Stimulated activated CD4-positive, alpha-beta T cell treated with anti-CD3 and anti-CD28 coated beads, TNF-alpha, amount 100 ng/mL, for 1 hour (primary cell): ENCODE results near the gene MMP24.
"Not testable (repeated sequence)": the region's sequence is repeated elsewhere in the genome, so short reads cannot be mapped to it uniquely, and the experiment has no call there.

Source experiments
- DNase-seq, 3 donors: peaks; one replicate each; pipeline ENCODE4 v3.0.0-alpha.2; 2020; ENCODE audit warnings: low read depth in 3 of 3, low spot score in 1 of 3

MMP24 gene

DNA sequence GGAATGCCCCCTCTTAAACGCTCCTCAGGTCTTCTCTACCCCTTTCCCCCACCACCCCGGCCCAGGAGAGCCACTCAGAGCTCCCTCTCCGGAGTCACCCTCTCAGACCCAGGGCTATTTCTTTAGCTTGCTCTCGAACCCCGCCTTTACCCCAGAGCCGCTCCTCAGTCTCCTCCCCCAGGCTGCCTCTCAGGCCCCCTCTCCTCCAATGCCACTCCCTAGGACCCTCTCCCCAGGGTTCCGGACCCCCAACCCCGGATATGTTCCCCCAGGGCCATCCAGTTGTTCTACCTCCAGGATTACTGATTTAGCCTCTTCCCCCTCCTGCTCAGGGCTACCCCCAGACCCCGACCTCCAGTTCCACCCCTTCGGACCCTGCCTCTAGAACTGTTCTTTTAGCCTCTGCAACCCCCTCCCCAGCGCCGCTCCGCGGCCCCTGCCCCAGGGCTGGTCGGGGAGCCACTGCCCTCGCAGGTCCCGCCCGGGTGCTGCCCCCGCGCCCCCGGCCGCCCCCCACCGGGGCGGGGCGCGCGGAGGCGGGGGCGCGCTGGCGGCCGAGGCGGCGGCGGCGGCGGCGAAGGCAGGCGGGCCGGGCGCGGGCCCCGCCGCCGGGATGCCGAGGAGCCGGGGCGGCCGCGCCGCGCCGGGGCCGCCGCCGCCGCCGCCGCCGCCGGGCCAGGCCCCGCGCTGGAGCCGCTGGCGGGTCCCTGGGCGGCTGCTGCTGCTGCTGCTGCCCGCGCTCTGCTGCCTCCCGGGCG, at the start of gene MMP24:
TSS of gene MMP24 (plus strand) at position 565 of the 758 bp plus-strand sequence. CDS start at position 614, 49 bp downstream.
- DNase-seq: no peak

DNA sequence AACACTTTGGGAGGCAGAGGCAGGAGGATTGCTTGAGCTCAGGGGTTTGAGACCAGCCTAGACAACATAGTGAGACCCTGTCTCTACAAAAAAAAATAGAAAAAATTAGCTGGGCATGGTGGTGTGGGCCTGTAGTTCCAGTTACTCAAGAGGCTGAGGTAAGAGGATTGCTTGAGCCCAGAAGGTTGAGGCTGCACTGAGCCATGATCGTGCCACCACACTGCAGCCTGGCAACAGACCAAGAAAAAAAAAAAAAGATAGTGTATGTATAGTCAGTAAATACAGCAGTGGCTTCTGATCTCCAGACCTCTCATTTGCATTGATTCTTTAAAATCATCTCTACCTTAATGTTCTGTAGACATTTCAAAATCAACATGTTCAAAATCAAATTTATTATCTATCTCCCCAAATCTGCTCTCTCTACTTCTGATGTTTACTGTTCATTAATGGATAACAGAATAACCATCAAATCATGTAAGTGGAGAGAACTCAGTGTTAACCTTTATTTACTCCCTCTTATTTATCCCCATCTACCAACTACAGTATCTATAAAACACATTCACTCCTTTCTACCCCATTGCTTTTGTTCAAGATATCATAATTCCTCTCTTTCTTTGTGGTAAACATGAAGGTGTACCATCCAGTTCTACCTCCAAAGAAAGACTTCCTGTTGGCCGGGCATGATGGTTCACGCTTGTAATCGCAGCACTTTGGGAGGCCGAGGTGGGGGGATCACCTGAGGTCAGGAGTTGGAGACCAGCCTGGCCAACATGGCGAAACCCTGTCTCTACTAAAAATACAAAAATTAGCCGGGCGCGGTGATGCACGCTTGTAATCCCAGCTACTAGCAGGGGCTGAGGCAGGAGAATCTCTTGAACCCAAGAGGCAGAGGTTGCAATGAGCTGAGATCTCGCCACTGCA, 46.9 kb upstream of the MMP24 start:
- no peak for DNase-seq

DNA sequence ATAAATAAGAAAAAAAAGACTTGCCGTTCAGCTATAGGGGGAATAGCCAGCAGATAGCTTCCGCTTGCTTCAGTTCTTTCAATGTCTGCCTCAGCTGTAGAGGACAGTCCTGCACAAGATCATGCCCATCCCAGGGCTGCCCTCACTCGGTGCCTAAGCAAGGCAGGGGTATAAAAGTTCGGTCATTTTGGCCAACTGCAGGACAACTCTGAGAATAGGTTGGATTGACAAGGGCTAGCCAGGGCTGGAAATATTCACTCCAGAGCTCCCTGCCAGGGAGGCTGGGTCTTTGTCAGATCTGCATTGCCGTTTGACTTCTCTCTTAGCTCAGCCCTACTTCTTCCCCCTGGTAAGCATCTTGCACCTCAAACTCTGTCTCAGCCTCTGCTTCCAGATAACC, 46.2 kb upstream of the MMP24 start:
- no peak for DNase-seq

DNA sequence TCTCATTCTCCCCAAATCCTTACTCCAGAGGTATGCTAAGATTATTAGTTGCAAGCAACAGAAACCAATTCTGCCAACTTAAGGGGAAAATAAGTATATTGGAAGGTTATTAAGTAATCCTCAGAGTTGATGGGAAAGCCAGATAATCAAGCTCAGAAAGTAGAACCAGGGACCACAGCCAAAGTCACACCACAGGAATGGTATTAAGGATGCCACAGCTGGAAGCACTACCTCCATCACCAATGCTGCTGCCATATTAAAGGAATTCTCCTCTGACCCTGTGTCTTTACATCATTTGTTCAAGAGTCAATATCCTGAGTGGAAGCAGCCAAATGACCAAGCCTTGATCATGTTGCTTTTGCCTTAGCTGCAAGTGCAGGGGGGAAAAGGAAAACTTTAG, 44.8 kb upstream of the MMP24 start:
- DNase-seq: no peak

DNA sequence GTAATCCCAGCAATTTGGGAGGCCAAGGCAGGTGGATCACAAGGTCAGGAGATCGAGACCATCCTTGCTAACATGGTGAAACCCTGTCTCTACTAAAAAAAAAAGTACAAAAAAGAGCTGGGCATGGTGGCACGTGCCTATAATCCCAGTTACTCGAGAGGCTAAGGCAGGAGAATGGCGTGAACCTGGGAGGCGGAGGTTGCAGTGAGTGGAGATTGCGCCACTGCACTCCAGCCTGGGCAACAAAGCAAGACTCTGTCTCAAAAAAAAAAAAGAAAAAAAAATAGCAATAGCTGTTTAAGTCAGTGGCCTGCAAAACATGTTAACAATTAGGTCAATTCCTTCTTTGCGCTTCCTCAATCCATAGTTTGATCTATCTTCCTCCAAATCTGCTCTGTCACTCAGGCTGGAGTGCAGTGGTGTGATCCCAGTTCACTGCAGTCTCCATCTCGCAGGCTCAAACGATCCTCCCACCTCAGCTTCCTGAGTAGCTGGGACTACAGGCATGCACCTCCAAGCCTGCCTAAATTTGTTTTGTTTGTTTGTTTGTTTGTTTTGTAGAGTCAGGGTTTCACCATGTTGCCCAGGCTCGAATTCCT, 39.7 kb upstream of the MMP24 start:
- DNase-seq: not testable (repeated sequence)

DNA sequence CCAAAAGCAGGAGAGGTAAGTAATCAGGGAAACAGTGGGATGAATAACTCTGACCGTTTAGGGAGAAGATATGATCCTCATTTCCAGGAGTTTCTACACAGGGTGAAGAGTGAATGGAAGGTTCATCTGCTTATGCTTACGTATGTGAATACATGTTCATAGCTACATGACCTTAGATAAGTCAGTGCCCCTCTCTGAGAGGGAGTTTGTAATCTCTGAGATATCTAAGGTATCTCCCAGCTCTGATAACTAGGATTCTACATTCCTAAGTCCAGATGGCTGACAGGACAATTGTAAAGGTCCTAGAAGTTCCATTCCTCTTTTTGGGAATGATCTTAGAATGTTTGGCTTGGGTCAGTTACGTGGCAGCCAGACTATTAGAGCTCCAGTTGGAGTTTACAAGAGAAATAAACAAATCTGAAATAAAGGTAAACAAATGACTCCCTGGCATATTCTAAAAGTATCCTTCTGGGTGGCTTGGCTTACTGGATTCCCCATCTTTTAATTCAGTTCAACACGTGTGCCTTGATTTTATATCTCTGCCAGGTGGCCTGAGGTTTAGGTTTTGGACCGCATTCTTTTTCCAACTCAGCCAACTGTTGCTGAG, 38.8 kb upstream of the MMP24 start:
- no peak for DNase-seq

DNA sequence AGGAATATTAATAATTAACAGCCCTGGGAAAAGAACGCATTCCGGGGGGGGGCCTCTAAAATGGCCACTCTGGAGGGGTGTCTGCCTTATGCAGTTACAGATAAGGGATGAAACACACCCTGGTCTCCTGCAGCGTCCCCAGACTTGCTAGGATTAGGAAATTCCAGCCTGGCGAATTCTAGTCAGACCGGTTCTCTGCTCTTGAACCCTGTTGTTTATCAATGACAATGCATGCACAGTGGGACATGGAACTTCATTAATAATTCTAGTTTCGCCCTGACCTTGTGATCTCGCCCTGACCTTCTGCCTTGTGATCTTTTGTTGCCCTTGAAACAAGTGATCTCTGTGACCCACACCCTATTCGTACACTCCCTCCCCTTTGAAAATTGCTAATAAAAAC, 37.3 kb upstream of the MMP24 start:
- DNase-seq: not testable (repeated sequence)

DNA sequence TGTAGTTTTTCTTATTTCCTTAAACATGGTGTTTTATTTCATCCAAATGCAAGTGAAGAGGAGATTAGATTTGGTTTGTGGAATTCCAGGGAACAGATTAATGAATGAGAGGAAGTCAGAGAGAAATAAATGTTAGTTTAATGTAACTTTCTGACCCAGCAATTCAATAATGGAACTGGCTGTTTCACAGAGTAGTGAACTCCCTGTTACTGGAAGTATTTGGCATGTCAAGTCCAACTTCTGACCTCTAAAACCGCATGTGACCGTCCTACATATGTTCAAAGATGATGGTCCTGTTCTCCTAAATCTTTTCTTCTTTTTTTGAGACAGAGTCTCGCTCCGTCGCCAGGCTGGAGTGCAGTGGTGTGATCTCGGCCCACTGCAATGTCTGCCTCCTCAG, 35.9 kb upstream of the MMP24 start:
- DNase-seq: no peak

DNA sequence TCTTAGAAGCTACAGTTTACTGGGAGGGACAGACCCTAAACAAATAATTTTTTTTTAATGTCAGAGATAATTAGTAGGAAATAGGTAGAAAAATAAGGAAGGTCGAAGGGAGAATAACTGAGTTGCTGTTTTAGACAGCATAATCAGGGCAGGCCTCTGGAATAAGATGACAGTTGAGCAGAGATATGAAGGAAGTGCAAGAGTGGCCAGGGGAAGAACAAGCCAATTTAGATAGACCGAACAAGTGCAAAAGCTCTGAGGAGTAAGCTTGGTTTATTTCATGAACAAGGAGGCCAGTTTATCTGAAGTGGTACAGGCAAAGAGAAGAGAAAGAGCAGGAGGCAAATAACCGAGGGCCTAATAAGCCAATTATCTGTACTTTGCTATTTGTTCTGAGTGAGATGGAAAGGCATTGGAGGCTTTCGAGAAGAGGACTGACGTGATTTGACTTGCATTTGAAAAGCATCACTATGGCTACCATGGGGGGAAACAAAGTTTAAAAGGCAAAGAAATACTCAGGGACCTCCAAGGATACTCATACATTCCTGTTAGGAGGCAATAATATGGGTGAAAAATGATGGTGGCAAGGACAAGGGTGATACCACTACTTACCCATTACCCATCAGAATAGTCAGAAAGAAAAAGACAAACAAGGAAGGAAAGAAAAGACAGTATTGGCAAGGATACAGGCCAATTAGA, 34.9 kb upstream of the MMP24 start:
- DNase-seq: no peak

DNA sequence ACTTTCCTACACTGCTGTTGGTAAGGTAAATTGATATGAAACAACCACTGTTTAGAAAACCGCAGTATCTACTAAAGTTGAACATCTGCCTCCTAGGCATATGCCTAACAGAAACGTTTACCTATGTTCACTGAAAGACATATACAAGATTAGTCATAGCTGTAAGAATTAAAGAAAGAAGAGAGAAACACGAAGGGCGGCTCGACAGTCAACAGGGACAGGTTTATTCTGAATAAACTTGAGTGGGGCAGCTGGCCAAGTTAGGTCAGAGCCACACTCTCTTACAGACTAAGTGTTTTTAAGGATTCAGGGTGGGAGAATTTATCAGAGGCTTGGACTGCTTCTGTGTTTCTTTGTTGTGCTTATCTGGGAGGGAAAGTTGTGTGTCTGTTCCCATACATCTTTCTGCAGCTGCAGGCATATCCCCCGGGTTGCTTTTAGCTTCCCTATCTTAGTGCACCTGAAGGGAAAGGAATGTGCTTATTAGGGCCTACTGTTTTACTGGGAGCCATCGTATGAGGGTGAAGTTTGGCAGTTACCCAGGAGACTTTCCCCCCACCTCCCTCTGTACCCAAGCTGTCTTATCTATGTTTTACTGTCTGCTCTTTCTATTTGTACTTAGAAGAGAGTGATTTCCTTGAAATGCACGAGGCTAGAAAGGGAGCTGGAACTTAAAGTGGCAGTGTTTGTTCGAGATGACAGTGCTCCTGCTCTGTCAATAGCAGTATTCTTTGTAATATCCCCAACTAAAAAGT, 34.2 kb upstream of the MMP24 start:
- DNase-seq: no peak

DNA sequence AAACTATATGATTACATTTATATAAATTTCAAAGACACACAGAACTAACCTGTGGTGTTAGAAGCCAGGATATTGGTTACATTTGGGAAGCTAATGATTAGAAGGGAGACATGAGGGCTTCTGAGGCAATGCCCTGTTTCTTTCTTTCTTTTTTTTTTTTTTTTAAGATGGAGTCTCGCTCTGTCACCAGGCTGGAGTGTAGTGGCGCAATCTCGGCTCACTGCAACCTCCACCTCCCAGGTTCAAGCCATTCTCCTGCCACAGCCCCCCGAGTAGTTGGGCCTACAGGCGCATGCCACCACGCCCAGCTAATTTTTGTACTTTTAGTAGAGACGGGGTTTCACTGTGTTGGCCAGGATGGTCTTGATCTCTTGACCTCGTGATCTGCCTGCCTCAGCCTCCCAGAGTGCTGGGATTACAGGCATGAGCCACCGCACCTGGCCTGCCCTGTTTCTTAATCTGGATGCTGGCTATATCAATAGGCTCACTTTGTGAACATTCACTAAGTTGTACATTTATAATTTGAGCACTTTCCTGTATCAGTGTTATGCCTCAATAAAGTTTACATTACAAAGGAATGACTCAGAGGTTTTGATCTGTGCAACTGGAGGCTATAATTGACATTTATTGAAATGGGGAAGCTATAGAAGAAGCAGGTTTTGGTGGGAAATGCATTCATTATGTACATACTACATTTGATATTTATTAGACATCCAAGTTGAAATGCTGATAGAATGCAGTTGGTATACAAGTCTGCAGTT, 33.3 kb upstream of the MMP24 start:
- DNase-seq: not testable (repeated sequence)

DNA sequence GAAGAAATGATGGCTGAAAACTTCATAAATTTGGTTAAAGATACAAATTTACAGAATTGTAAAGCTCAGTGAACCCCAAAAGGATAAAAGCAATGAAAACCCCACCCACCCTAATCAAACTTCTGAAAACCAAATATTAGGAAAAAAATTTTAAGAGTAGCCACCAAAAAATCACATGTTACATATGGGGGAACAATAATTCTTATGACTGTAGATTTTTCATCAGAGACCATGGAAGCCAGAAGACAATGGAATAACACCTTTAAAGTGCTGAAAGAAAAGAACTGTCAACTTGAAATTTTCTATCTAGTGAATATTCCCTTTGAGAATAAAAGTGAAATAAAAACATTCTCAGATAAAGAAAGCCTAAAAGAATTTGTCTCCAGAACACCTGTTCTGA, 30.2 kb upstream of the MMP24 start:
- no peak for DNase-seq

DNA sequence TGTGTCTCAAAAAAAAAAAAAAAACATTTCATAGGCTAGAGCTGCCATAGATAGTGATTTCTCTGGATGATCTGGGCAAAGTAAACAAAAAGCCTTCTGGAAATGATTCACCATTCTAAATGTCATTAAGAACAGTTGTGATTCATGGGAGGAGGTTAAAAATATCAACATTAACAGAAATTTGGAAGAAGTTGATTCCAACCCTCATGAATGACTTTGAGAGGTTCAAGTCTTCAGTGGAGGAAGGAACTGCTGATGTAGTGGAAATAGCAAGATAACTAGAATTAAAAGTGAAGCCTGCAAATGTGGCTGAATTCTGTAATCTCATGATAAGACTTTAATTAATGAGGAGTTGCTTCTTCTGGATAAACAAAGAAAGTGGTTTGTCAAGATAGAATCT, 26.8 kb upstream of the MMP24 start:
- no peak for DNase-seq

DNA sequence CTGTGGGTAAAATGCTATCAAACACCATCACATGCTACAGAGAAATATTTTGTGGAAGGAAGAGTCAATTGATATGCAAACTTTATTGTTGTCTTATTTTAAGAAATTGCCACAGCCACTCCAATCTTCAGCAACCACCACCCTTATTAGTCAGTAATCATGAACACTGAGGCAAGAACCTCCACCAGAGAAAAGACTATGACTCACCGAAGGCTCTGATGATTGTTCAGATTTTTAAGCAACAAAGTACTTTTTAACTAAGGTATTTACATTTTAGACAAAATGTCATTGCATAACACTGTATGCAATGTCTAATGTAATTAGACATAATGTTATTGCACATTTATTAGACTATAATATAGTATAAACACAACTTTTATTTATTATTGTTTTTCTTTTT, 26.2 kb upstream of the MMP24 start:
- no peak for DNase-seq

DNA sequence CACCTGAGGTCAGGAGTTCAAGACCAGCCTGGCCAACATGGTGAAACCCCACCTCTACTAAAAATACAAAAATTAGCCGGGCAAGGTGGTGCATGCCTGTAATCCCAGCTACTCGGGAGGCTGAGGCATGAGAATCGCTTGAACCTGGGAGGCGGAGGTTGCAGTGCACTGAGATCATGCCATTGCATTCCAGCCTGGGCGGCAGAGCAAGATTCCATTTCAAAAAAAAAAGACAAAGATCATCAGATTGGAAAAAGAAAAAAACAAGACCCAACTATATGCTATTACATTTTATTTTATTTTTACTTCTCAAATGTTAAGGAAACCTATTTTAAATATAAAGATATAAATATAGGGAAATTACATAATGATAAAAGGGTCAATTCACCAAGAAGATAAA, 25.0 kb upstream of the MMP24 start:
- DNase-seq: not testable (repeated sequence)

DNA sequence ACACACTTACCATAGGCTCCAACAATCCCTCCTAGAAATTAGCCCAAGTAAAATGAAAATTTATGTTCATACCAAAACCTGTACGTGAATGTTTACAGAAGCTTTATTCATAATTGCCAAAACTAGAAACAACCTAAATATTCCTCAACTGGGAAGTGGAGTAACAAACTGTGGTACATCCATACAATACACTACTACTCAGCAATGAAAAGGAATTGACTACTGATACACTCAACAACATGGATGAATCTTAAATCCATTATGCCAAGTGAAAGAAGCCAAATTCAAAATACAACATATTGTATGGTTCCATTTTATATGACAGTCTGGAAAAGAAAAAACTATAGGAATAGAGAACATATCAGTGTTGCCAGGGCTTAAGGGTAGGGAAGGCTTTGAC, 19.7 kb upstream of the MMP24 start:
- DNase-seq: no peak

DNA sequence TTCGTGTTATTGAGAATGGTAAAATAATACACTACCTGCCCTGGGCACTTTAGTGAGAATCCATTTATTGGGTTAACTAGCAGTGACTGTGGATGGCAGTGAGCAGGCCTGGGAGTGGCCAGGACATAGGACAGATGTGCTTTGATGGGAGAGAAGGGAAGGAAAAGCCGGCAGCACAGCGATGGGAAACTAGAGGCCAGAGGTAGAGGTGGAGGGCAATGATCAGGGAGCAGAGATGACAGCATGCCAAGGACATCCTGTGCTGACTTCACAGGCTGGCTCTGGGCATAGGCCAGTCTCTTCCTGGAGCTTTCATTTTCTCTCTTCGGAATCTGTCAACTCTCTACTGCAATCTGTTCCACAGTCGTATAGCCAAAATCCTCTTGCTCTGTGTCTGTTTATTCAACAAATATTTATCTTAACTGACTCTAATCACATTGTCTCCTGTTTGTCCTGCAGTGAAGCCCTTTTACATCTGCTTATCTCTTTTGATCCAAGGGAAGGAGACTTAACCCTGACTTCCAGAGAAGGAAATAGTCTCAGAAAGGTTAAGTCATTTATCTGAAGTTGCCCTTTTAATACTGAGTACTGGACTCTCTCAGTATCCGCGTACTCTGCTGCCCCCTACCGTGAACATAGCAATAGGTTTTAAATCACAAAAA, 18.4 kb upstream of the MMP24 start:
- peak; percentile 42 to 48 (median 45) for DNase-seq

DNA sequence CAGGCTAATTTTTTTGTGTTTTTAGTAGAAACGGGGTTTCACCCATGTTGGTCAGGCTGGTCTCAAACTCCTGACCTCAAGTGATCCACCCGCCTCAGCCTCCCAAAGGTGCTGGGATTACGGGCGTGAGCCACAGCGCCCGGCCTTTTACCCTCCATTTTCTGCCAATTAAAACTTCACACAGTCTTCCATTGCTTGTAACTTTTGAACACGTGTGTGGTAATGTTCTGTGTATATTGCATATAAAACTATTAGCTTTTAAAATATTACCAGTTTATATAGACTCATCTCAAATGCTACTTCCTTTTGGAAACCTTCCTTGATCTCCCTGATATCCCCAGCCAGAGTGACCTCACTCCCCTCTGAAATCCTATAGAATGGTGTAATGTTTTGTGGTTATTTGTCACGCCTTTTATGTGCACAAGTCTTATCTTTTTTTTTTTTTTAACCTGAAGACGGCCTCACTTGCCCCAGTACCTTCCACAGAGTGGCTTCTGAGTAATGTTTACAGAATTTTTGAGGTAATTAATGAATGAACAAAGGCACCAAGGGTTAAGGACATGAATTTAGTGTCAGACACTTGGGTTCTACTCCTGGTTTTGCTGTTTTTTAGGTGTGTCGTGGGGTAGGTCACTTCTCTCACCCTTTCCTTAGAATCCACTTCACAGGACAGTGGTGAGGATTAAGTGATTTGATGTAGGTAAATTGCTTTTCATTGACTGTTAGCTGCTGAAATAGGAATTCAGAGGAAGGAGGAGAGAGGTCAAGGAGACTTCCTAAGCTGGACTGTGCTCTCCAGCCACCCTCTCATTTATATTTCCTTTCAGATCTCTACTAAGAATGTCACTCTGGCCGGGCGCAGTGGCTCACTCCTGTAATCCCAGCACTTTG, 11.2 kb upstream of the MMP24 start:
- DNase-seq: no peak
